ENCODE results near the gene GLRX5.
A peak's percentile ranks its signal among the peaks of the same experiment; 100 is the strongest.

Gene GLRX5

GRCh38 chr14:95548328-95548929 is 13.6 kb downstream of the GLRX5 start:
- H2AFZ ChIP-seq (ENCODE audit: insufficient read depth, low read length, poor library complexity): no peak overlapping the region
- H3K27ac ChIP-seq (ENCODE audit: low read depth, low read length): no peak overlapping the region
- H3K79me1 ChIP-seq (ENCODE audit: low read length): peaks cover 2% of the 10 kb centered on the region
- H2BK12ac ChIP-seq (ENCODE audit: low read length): no peak overlapping the region
- peaks cover 8 to 15% of the 10 kb centered on the region in 2 experiments for H3K4me1 ChIP-seq (ENCODE audit: control insufficient read depth in 1 of 2, insufficient read depth in 2 of 2, low read length in 2 of 2)
- H3K27me3 ChIP-seq (ENCODE audit: insufficient read depth, low read length): no peaks in the 10 kb centered on the region
- no peak overlapping the region for H4K8ac ChIP-seq (ENCODE audit: low read depth, low read length)
- no peak overlapping the region for H3K23ac ChIP-seq (ENCODE audit: low read length)
- H3K18ac ChIP-seq (ENCODE audit: low read length): no peak overlapping the region
- no CpG with 5 or more reads among the region's 9 CpGs for WGBS (ENCODE audit: extremely low coverage, insufficient coverage, insufficient read length)
- no peaks in the 10 kb centered on the region for H3K79me2 ChIP-seq (ENCODE audit: control insufficient read depth, insufficient read depth, low read length, poor library complexity)
- no peak overlapping the region for H3K9ac ChIP-seq (ENCODE audit: low read length)
- no peak overlapping the region for H2BK120ac ChIP-seq (ENCODE audit: insufficient read depth, low read length, poor library complexity)
- H3K14ac ChIP-seq (ENCODE audit: low read length): no peak overlapping the region
- H3K4me2 ChIP-seq (ENCODE audit: low read length): no peak overlapping the region
- no peak overlapping the region for H2AK5ac ChIP-seq (ENCODE audit: low read length)
- no peaks in the 10 kb centered on the region for H3K9me3 ChIP-seq (ENCODE audit: insufficient read depth, low read depth, low read length)
- no peak overlapping the region for H2BK5ac ChIP-seq (ENCODE audit: low read depth, low read length, poor library complexity)
- H4K91ac ChIP-seq (ENCODE audit: low read depth, low read length): no peak overlapping the region
- no peak overlapping the region for H3K4ac ChIP-seq (ENCODE audit: low read depth, low read length)
- no peak for DNase-seq
- no peak overlapping the region for H3K4me3 ChIP-seq (ENCODE audit: low read depth, low read length)
- peaks cover 0 to 3% of the 10 kb centered on the region in 2 experiments for H3K36me3 ChIP-seq (ENCODE audit: control insufficient read depth in 1 of 2, insufficient read depth in 2 of 2, low read length in 2 of 2)
- H4K12ac ChIP-seq (ENCODE audit: low read depth, low read length): no peak overlapping the region

- peaks cover 2% of the 10 kb centered on the region for H3K79me1 ChIP-seq (ENCODE audit: low read length)
- H3K4me3 ChIP-seq (ENCODE audit: low read depth, low read length): no peak overlapping the region
- H4K91ac ChIP-seq (ENCODE audit: low read depth, low read length): no peak overlapping the region
- H3K79me2 ChIP-seq (ENCODE audit: control insufficient read depth, insufficient read depth, low read length, poor library complexity): no peaks in the 10 kb centered on the region
- no peak overlapping the region for H3K4me2 ChIP-seq (ENCODE audit: low read length)
- no peak overlapping the region for H2BK12ac ChIP-seq (ENCODE audit: low read length)
- H2BK120ac ChIP-seq (ENCODE audit: insufficient read depth, low read length, poor library complexity): no peak overlapping the region
- H3K27me3 ChIP-seq (ENCODE audit: insufficient read depth, low read length): no peaks in the 10 kb centered on the region
- no peak overlapping the region for H2AK5ac ChIP-seq (ENCODE audit: low read length)
- no peak overlapping the region for H3K27ac ChIP-seq (ENCODE audit: low read depth, low read length)
- H2AFZ ChIP-seq (ENCODE audit: insufficient read depth, low read length, poor library complexity): no peak overlapping the region
- H2BK5ac ChIP-seq (ENCODE audit: low read depth, low read length, poor library complexity): no peak overlapping the region
- H3K23ac ChIP-seq (ENCODE audit: low read length): no peak overlapping the region
- WGBS (ENCODE audit: extremely low coverage, insufficient coverage, insufficient read length): no CpG with 5 or more reads among the region's 16 CpGs
- H3K4me1 ChIP-seq (ENCODE audit: control insufficient read depth in 1 of 2, insufficient read depth in 2 of 2, low read length in 2 of 2): peaks cover 8 to 15% of the 10 kb centered on the region in 2 experiments
- DNase-seq: no peak
- H3K36me3 ChIP-seq (ENCODE audit: control insufficient read depth in 1 of 2, insufficient read depth in 2 of 2, low read length in 2 of 2): no peaks in the 10 kb centered on the region
- no peak overlapping the region for H3K9ac ChIP-seq (ENCODE audit: low read length)
- H3K14ac ChIP-seq (ENCODE audit: low read length): no peak overlapping the region
- H3K18ac ChIP-seq (ENCODE audit: low read length): no peak overlapping the region
- H3K9me3 ChIP-seq (ENCODE audit: insufficient read depth, low read depth, low read length): no peaks in the 10 kb centered on the region
- H3K4ac ChIP-seq (ENCODE audit: low read depth, low read length): no peak overlapping the region
- no peak overlapping the region for H4K12ac ChIP-seq (ENCODE audit: low read depth, low read length)
- no peak overlapping the region for H4K8ac ChIP-seq (ENCODE audit: low read depth, low read length)
These were observed 15.1 kb downstream of the GLRX5 start for GRCh38 chr14:95549656-95550585.

- H2BK5ac ChIP-seq (ENCODE audit: low read depth, low read length, poor library complexity): no peak overlapping the region
- WGBS (ENCODE audit: extremely low coverage, insufficient coverage, insufficient read length): no CpG with 5 or more reads among the region's 1 CpG
- no peak overlapping the region for H4K91ac ChIP-seq (ENCODE audit: low read depth, low read length)
- no peak overlapping the region for H2AK5ac ChIP-seq (ENCODE audit: low read length)
- no peaks in the 10 kb centered on the region for H3K36me3 ChIP-seq (ENCODE audit: control insufficient read depth in 1 of 2, insufficient read depth in 2 of 2, low read length in 2 of 2)
- H3K79me2 ChIP-seq (ENCODE audit: control insufficient read depth, insufficient read depth, low read length, poor library complexity): no peaks in the 10 kb centered on the region
- peak overlapping the region; percentile 27 for H3K9ac ChIP-seq (ENCODE audit: low read length)
- DNase-seq: no peak
- no peak overlapping the region for H4K8ac ChIP-seq (ENCODE audit: low read depth, low read length)
- H3K23ac ChIP-seq (ENCODE audit: low read length): no peak overlapping the region
- no peaks in the 10 kb centered on the region for H3K9me3 ChIP-seq (ENCODE audit: insufficient read depth, low read depth, low read length)
- no peak overlapping the region for H2BK120ac ChIP-seq (ENCODE audit: insufficient read depth, low read length, poor library complexity)
- H3K4me3 ChIP-seq (ENCODE audit: low read depth, low read length): no peak overlapping the region
- no peak overlapping the region for H3K14ac ChIP-seq (ENCODE audit: low read length)
- no peak overlapping the region for H3K27ac ChIP-seq (ENCODE audit: low read depth, low read length)
- H3K27me3 ChIP-seq (ENCODE audit: insufficient read depth, low read length): no peaks in the 10 kb centered on the region
- no peak overlapping the region for H3K4ac ChIP-seq (ENCODE audit: low read depth, low read length)
- H2AFZ ChIP-seq (ENCODE audit: insufficient read depth, low read length, poor library complexity): no peak overlapping the region
- H3K4me2 ChIP-seq (ENCODE audit: low read length): no peak overlapping the region
- H2BK12ac ChIP-seq (ENCODE audit: low read length): no peak overlapping the region
- H3K79me1 ChIP-seq (ENCODE audit: low read length): peaks cover 2% of the 10 kb centered on the region
- H3K18ac ChIP-seq (ENCODE audit: low read length): no peak overlapping the region
- peaks cover 8 to 15% of the 10 kb centered on the region in 2 experiments for H3K4me1 ChIP-seq (ENCODE audit: control insufficient read depth in 1 of 2, insufficient read depth in 2 of 2, low read length in 2 of 2)
- no peak overlapping the region for H4K12ac ChIP-seq (ENCODE audit: low read depth, low read length)
These were observed 16.6 kb downstream of the GLRX5 start for GRCh38 chr14:95551435-95551834.

GRCh38 chr14:95553141-95553540 is 18.3 kb downstream of the GLRX5 start:
- Histone ChIP-seq H3K9ac (ENCODE audit: low read length) (no peak overlapping the region), H3K23ac (ENCODE audit: low read length) (no peak overlapping the region), H3K4me2 (ENCODE audit: low read length) (no peak overlapping the region), H3K18ac (ENCODE audit: low read length) (no peak overlapping the region), H3K27ac (ENCODE audit: low read depth, low read length) (no peak overlapping the region), H2AFZ (ENCODE audit: insufficient read depth, low read length, poor library complexity) (no peak overlapping the region), H4K8ac (ENCODE audit: low read depth, low read length) (no peak overlapping the region), H3K36me3 (ENCODE audit: control insufficient read depth in 1 of 2, insufficient read depth in 2 of 2, low read length in 2 of 2) (no peaks in the 10 kb centered on the region), H2AK5ac (ENCODE audit: low read length) (no peak overlapping the region), H3K79me2 (ENCODE audit: control insufficient read depth, insufficient read depth, low read length, poor library complexity) (no peaks in the 10 kb centered on the region), H3K9me3 (ENCODE audit: insufficient read depth, low read depth, low read length) (no peaks in the 10 kb centered on the region), H3K4me1 (ENCODE audit: control insufficient read depth in 1 of 2, insufficient read depth in 2 of 2, low read length in 2 of 2) (peaks cover 4 to 5% of the 10 kb centered on the region in 2 experiments), H3K79me1 (ENCODE audit: low read length) (no peaks in the 10 kb centered on the region), H3K14ac (ENCODE audit: low read length) (no peak overlapping the region), H2BK12ac (ENCODE audit: low read length) (no peak overlapping the region), H4K91ac (ENCODE audit: low read depth, low read length) (no peak overlapping the region), H4K12ac (ENCODE audit: low read depth, low read length) (no peak overlapping the region), H3K27me3 (ENCODE audit: insufficient read depth, low read length) (no peaks in the 10 kb centered on the region), H3K4me3 (ENCODE audit: low read depth, low read length) (no peak overlapping the region), H3K4ac (ENCODE audit: low read depth, low read length) (no peak overlapping the region), H2BK5ac (ENCODE audit: low read depth, low read length, poor library complexity) (no peak overlapping the region), H2BK120ac (ENCODE audit: insufficient read depth, low read length, poor library complexity) (no peak overlapping the region)
- no CpG with 5 or more reads among the region's 7 CpGs for WGBS (ENCODE audit: extremely low coverage, insufficient coverage, insufficient read length)
- DNase-seq: no peak
